NCI-H526 (cell line): ENCODE measurements around the gene MAFB.
"Not testable (repeated sequence)": the region's sequence is repeated elsewhere in the genome, so short reads cannot be mapped to it uniquely, and the experiment has no call there.

ENCODE experiments used
- DNase-seq, 2 experiments: peaks; one replicate each; lab custom pipeline; 2025; lab: John Stamatoyannopoulos, UW

Gene MAFB

DNA sequence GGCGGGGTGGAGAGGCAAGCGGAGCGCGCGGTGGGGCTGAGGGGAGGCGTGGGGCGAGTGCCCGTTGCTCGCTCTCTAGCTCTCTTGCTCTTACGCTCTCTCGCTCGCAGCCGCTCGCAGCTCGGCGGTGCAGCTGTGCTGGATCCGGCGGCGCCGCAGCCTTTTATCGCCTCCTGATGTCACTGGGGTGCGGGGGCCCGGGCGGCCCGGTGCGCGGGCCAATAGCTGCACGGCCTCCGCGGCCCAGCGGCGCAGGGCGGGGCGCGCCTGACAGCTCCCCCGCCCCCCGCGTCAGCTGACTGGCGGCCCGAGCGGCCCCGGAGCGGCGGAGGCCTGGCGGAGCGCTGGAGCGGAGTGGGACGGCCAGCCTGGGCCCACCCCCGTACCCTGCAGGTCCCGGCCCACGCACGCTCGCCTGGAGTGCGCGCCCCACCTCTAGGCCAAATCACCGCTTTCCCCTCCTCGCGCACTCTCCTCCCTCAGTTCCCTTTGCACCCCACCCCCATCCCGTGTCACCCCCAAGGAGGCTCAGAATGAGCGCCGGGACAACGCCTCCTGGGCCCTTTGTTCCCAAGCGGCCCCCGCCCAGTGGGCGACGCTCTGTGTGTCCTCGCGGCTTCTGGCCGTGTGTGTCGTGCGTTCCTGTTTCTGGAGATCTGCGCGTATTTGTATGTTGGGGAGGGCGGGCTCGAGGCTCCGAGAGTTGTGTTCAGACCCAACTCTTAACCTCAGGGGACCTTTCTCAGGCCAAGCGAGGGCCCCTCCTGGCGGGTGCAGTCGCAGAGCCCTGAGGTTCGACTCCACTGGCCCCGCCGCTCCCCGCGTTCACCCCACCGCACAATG lies at the start of gene MAFB:
Gene MAFB (minus strand): TSS at position 137 of the 843 bp plus-strand sequence. CDS start 386 bp downstream, outside the sequence.
- DNase-seq, result peak; percentile 43 to 88

- not testable (repeated sequence) for DNase-seq
Observed at GRCh38 chr20:40736468-40736867, 47.4 kb upstream of the MAFB start.

DNA sequence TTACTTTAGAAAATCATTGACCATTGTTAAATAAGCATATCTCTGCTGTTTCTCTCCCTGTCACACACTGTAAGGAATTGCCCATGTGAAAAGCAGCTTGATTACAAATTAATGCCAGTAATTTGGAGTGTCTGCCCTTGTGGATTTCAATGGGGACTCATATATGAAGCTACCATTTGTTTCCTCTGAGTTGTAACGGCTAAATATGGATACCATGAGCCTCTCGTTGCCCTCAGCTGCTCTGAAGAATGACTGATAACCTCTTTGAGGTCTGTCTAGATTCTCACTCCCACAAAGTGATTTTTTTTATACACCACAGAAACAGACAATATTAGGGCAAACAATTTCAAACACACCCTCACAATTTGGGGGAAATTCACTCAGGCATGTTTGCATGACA lies 40.0 kb upstream of the MAFB start:
- DNase-seq, result no peak

- peak in 1 of 2 experiments; percentile 20 for DNase-seq
Observed at GRCh38 chr20:40728470-40728869, 39.4 kb upstream of the MAFB start.

GRCh38 chr20:40727960-40728359 lies 38.9 kb upstream of the MAFB start:
- no peak for DNase-seq

GRCh38 chr20:40726776-40727175 lies 37.7 kb upstream of the MAFB start:
- peak in 1 of 2 experiments; percentile 16 for DNase-seq

GRCh38 chr20:40724566-40724965 lies 35.5 kb upstream of the MAFB start:
- no peak for DNase-seq

- DNase-seq, result no peak
Observed at GRCh38 chr20:40720826-40721225, 31.8 kb upstream of the MAFB start.

GRCh38 chr20:40720099-40720498 lies 31.1 kb upstream of the MAFB start:
- DNase-seq, result no peak

GRCh38 chr20:40718982-40719729 lies 30.1 kb upstream of the MAFB start:
- no peak for DNase-seq

GRCh38 chr20:40718214-40718977 lies 29.4 kb upstream of the MAFB start:
- DNase-seq, result no peak

DNA sequence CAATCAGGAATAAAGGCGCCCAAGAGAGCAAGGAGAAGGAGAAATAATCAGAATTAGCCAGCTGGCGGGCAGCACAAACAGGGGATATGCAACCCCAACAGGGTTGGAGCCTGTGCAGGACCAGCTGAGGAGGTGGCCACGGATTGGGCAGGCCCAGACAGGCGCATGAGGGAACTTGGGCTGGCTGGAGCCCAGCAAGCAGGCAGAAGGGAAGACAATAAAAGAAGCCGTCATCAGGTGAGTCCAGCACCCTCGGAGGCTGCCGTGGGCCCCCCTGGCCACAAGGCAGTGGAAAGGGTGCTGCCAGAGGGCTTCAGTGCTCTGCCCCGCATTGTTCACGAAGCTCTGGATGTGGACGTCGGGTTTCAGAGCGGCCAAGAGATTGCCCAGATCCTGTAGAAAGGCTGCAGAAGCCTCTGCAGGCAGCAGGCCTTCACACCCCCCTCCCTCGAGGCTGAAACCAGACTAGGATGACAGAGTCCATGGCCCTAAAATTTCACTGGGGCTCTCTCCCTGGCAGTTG lies 28.4 kb upstream of the MAFB start:
- DNase-seq, result no peak

DNA sequence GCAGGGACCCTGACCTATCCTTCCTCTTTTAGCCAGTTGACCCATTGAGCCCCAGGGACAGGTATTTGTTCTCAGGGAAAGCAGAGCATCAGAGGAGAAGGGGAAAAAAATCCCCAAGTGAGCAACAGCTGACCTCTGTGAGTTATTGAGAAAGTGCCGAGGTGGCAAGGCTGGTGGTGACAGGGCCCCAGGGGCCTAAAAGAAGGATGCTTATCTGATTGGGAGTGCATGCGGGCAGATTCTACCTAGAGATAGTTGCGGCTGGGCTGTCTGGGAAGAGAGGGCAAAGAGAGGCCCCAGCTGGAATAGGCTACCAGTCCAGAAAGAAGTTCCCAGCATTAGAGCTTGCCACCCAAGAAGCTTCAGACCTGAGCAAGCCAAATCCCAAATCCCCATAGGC lies 26.5 kb upstream of the MAFB start:
- DNase-seq, result no peak

- no peak for DNase-seq
Observed at GRCh38 chr20:40714916-40715315, 25.9 kb upstream of the MAFB start.

DNA sequence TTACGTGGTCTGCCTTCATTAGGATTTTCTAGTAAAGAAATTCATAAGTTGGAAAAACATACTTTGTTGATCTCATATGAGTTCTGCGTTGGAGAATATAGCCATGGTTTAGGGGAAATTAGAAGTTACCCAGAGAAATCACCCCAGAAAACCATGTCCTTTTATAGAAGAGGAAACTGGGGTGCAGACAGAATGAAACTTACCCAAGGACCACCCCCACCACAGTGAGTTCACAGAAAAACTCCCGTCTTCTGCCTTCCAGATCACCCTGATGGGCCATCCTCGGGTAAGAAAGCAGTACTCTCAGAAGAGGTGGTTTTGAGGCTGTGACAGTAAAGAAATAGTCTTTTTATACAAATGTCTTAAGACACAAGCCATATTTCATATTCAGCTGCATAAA lies 25.1 kb upstream of the MAFB start:
- DNase-seq, result no peak

GRCh38 chr20:40713508-40713907 lies 24.5 kb upstream of the MAFB start:
- no peak for DNase-seq

GRCh38 chr20:40711079-40711478 lies 22.0 kb upstream of the MAFB start:
- no peak for DNase-seq

GRCh38 chr20:40710603-40711002 lies 21.6 kb upstream of the MAFB start:
- no peak for DNase-seq

DNA sequence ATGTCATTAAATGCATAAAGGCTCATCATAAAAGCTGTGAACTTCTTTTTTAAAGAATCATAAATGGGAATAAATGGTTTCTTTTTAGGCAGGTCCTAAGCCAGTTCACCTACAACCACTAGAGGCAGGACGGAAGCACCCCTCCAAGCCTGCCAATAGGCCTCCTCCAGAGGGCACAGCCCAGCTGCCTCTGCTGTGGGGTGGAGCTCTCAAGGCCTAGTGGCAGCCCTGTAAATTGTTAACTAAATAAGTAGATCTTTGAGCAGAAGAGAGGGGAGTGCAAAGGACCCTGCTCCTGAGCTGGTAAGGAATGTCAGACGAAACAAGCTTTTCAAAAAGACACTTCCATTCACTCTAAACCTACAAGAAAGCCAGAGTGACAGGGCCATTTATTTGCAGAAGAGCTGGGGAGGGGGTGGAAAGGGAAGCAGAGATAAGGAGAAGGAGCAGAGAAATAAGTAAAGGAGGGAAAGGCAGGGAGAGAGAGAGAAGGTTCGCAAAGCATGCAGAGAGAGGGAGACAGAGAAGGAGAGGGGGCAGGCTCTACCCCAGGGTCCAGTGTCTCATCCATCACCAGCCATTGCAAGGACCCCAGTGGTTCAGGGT lies 18.0 kb upstream of the MAFB start:
- peak in 1 of 2 experiments; percentile 64 for DNase-seq

DNA sequence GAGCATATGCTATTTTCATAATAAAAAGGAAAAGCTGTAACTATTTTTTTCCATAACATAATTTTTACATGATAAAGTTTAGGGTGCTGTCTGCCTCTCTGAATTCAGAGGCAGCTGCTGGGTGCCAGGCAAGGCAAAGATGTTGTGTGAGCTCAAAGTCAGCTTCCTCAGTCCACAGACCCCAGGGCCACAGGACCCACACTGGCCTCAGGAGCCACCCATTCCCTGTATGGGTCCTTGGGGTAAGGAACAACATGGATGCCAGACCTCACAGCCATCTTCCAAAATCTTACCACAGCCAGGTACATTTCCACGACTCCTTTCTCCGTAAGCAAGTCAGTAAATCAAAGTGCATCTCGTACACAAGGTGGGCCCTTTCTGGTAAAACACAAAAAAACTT lies 16.4 kb upstream of the MAFB start:
- DNase-seq, result no peak

GRCh38 chr20:40704828-40705227 lies 15.8 kb upstream of the MAFB start:
- no peak for DNase-seq
